Activated CD4-positive, alpha-beta T cell treated with anti-CD3 and anti-CD28 coated beads, Interleukin-2, amount 10 ng/mL, durations not matched to agents 24 days and 14 days (primary cell): Measurements from ENCODE around the gene RRBP1. TPM values are rescaled to one million over a fixed set of nuclear protein-coding genes. Genes with fewer than 3 reads are reported as not detected.
A peak's percentile ranks its signal among the peaks of the same experiment; 100 is the strongest.

Experiments
- DNase-seq: peaks from one replicate; pipeline ENCODE4 v3.0.0; 2022
- H3K27ac Mint-ChIP-seq: one replicate; pipeline ENCODE4 v1.8.0; 2022; ENCODE audit warnings: mild to moderate bottlenecking, mixed read lengths
- H3K27me3 Mint-ChIP-seq: one replicate; pipeline ENCODE4 v1.8.0; 2022; ENCODE audit warnings: mixed read lengths
- H3K36me3 Mint-ChIP-seq: one replicate; pipeline ENCODE4 v1.8.0; 2022; ENCODE audit warnings: low read depth, mild to moderate bottlenecking, mixed read lengths
- H3K4me1 Mint-ChIP-seq: one replicate; pipeline ENCODE4 v1.8.0; 2021; ENCODE audit warnings: mixed read lengths
- H3K4me3 Mint-ChIP-seq: one replicate; pipeline ENCODE4 v1.8.0; 2022; ENCODE audit warnings: mild to moderate bottlenecking, moderate library complexity, mixed read lengths
- H3K9me3 Mint-ChIP-seq: one replicate; pipeline ENCODE4 v1.8.0; 2021; ENCODE audit warnings: mixed read lengths
- intact Hi-C: fragments of 100-400 bp; cut with micrococcal nuclease; formaldehyde crosslinking; loops from one replicate; pipeline ENCODE4 v1.15.1; 2023
- total RNA-seq: library from RNA; stranded (reverse); gene quantifications from 2 replicates; pipeline ENCODE4 v1.2.3, GENCODE V29; 2022

Gene RRBP1
- total RNA-seq, 1 donor from 2014 or later, result 49.9 TPM

DNA sequence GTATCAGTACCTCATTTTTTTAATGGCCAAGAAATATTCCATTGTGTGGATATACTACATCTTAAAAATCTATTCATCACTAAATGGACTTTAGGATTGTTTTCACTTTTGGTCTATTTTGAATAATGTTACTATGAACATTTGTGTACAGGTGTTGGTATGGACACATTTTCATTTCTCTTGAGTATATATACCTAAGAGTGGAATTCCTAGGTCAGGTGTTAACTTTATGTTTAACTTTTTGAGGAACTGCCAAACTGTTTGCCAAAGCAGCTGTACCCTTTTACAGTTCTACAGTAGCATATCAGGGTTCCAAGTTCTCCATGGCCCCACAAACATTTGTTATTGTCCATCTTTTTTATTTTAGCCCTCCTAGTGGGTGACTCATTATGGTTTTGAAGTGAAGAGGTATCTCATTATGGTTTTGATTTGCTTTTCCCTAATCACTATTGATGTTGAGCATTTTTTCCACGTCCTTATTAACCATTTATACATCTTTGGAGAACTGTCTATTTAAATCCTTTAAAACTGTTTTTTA lies 84.0 kb downstream of the RRBP1 start:
- peaks cover 15% of the 10 kb centered on the region for H3K36me3 Mint-ChIP-seq
- no peak for DNase-seq
- no peak overlapping the region for H3K27ac Mint-ChIP-seq
- intact Hi-C loops, result no loop called here
- no peaks in the 10 kb centered on the region for H3K27me3 Mint-ChIP-seq
- no peak overlapping the region for H3K4me3 Mint-ChIP-seq
- no peaks in the 10 kb centered on the region for H3K9me3 Mint-ChIP-seq
- peaks cover 5% of the 10 kb centered on the region for H3K4me1 Mint-ChIP-seq

DNA sequence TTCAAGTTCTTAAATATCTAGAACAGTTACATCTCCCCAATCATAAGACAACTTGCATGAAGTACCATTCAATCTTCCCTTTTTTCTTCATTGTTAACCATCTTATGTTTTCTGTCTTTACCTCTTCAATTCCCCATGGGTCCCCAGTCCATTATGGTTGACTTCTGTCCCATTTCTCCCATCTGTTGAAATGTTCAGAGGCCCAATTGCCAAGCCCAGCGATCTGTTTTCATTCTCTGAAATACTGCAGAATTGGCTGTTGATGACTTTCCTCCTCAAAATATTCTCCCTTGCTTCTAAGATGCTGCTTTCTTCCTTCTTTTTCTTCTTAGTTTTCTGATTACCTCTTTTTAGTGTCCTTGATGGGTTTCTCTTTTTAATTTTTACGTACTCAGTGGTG lies 86.2 kb downstream of the RRBP1 start:
- H3K27me3 Mint-ChIP-seq, result no peaks in the 10 kb centered on the region
- H3K4me1 Mint-ChIP-seq, result peaks cover 2% of the 10 kb centered on the region
- no peak overlapping the region for H3K27ac Mint-ChIP-seq
- H3K4me3 Mint-ChIP-seq, result no peak overlapping the region
- H3K9me3 Mint-ChIP-seq, result no peaks in the 10 kb centered on the region
- peaks cover 16% of the 10 kb centered on the region for H3K36me3 Mint-ChIP-seq
- intact Hi-C loops, result no loop called here
- DNase-seq, result no peak

GRCh38 chr20:17594443-17594842 lies 87.6 kb downstream of the RRBP1 start:
- intact Hi-C loops, result no loop called here

GRCh38 chr20:17593902-17594301 lies 88.1 kb downstream of the RRBP1 start:
- Mint-ChIP-seq H3K9me3 (no peaks in the 10 kb centered on the region), H3K36me3 (peaks cover 14% of the 10 kb centered on the region), H3K27me3 (no peaks in the 10 kb centered on the region), H3K4me1 (peaks cover 2% of the 10 kb centered on the region), H3K4me3 (no peak overlapping the region), H3K27ac (no peak overlapping the region)
- intact Hi-C loops, result no loop called here
- DNase-seq, result no peak

More at GRCh38 chr20:17594443-17594842, 87.6 kb downstream of the RRBP1 start:
- Mint-ChIP-seq H3K27me3 (no peaks in the 10 kb centered on the region), H3K4me1 (peaks cover 2% of the 10 kb centered on the region), H3K4me3 (no peak overlapping the region), H3K9me3 (no peaks in the 10 kb centered on the region), H3K27ac (no peak overlapping the region), H3K36me3 (peaks cover 14% of the 10 kb centered on the region)
- no peak for DNase-seq

DNA sequence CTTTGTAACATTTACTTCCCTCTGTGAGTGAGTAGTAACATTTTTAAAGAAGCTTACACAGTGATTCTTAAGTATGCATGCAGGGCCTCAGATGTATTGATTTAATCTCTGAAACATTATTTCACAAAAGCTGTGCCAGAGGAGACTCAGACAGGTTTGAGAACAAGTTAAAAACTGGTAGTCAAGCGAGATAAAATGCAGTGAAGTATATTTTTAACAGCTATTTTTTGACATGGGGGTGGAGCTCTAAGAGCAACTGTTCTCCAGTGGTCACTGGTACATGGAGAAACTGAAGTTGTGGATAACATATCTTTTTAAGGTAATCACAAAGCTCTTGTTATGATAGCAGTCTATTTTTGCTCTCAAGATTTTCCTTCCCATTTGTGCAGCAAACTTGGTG lies 91.8 kb downstream of the RRBP1 start:
- intact Hi-C loops, result no loop called here
- Mint-ChIP-seq H3K27ac (no peak overlapping the region), H3K27me3 (no peaks in the 10 kb centered on the region), H3K4me3 (no peak overlapping the region), H3K36me3 (peaks cover 13% of the 10 kb centered on the region), H3K9me3 (no peaks in the 10 kb centered on the region), H3K4me1 (peaks cover 8% of the 10 kb centered on the region)
- DNase-seq, result no peak

DNA sequence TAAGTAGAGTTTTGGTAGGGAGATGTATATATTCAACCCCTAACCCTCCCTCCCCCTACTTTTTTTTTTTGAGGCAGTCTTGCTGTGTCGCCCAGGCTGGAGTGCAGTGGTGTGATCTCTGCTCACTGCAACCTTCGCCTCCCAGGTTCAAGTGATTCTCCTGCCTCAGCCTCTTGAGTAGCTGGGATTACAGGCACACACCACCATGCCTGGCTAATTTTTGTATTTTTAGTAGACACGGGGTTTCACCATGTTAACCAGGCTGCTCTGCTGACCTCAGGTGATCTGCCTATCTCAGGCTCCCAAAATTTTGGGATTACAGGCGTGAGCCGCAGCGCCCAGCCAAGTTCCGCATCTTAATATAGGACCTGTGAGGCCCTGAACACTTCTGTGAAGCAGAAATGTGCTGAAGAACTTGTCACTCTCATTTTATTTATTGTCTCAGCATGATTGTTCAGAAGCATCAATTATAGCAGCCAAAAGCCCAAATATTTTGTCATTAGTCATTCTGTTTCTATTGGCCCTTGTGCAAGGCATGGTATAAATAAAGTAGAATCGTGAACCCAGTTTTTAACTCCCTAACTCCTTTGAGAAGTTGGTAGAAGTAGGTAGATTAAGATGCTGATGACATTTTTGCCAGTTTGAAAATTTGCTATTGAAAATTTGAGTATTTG lies 92.7 kb downstream of the RRBP1 start:
- no peak for DNase-seq
- H3K27me3 Mint-ChIP-seq, result no peaks in the 10 kb centered on the region
- peaks cover 8% of the 10 kb centered on the region for H3K4me1 Mint-ChIP-seq
- peaks cover 15% of the 10 kb centered on the region for H3K36me3 Mint-ChIP-seq
- no peak overlapping the region for H3K4me3 Mint-ChIP-seq
- no peak overlapping the region for H3K27ac Mint-ChIP-seq
- no peaks in the 10 kb centered on the region for H3K9me3 Mint-ChIP-seq
- intact Hi-C loops, result no loop called here

DNA sequence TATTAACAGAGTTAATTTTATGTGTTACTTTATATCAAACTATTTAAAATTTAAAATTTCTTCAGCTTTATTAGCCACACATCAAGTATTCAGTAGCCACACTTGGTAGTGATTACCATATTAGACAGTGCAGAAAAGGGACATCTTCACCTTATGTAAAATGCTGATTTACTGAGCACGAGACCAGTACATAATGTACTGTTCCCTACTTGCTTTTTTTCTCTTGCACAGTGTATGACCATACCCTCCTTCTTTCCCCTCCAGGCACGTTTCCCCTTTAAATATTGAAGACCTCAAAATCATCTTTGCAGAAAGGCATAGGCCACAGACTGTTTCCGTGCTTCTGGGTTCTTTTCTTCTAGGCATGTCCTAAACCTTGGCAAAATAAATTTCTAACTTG lies 94.2 kb downstream of the RRBP1 start:
- no peaks in the 10 kb centered on the region for H3K9me3 Mint-ChIP-seq
- H3K36me3 Mint-ChIP-seq, result peaks cover 12% of the 10 kb centered on the region
- H3K4me3 Mint-ChIP-seq, result no peak overlapping the region
- no peak for DNase-seq
- H3K27me3 Mint-ChIP-seq, result no peaks in the 10 kb centered on the region
- H3K27ac Mint-ChIP-seq, result no peak overlapping the region
- peaks cover 10% of the 10 kb centered on the region for H3K4me1 Mint-ChIP-seq
- intact Hi-C loops, result no loop called here

DNA sequence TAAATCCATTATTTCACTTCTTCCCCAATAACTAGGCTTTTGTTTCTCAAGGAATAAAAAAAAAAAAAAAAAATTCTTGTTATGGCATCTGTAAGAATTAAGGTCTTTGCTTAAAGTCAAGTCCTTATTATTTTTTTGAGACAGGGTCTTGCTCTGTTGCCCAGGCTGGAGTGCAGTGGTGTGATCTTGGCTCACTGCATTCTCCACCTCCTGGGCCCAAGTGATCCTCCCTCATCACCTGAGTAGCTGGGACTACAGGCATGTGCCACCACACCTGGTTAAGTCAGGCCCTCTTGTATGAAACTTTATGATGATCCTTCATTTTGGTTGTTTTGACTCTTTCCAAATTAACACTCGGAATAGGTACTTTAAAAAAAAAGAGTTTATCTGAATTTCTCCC lies 94.9 kb downstream of the RRBP1 start:
- Mint-ChIP-seq H3K4me3 (no peak overlapping the region), H3K27ac (no peak overlapping the region), H3K36me3 (peaks cover 15% of the 10 kb centered on the region), H3K9me3 (peaks cover 3% of the 10 kb centered on the region), H3K4me1 (peaks cover 13% of the 10 kb centered on the region), H3K27me3 (no peaks in the 10 kb centered on the region)
- peak; percentile 32 for DNase-seq
- intact Hi-C loops, result no loop called here

DNA sequence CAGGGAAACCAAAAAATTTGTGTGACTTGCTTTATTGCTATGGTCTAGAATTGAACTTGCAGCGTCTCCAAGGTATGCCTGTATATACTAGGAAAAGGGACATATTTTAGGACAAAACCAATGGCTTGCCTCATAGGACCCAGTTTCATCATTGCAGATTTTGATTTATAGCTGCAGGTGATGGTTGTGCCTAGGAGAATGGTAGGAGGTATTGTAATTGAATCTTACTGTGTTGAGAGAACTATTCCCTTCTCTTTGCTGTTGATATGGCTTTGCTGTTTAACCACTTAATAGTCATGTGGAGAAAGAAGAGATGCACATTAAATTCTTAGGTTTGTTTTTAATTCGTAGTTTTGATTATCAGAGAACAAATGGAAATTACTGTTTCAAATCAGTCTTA lies 95.8 kb downstream of the RRBP1 start:
- peaks cover 13% of the 10 kb centered on the region for H3K36me3 Mint-ChIP-seq
- intact Hi-C loops, result no loop called here
- H3K4me3 Mint-ChIP-seq, result no peak overlapping the region
- peaks cover 15% of the 10 kb centered on the region for H3K4me1 Mint-ChIP-seq
- H3K9me3 Mint-ChIP-seq, result peaks cover 3% of the 10 kb centered on the region
- H3K27me3 Mint-ChIP-seq, result no peaks in the 10 kb centered on the region
- no peak overlapping the region for H3K27ac Mint-ChIP-seq
- peak; percentile 28 for DNase-seq

GRCh38 chr20:17584689-17585088 lies 97.4 kb downstream of the RRBP1 start:
- Mint-ChIP-seq H3K4me1 (peaks cover 16% of the 10 kb centered on the region), H3K27ac (no peak overlapping the region), H3K9me3 (peaks cover 3% of the 10 kb centered on the region), H3K4me3 (no peak overlapping the region), H3K27me3 (no peaks in the 10 kb centered on the region), H3K36me3 (peaks cover 13% of the 10 kb centered on the region)
- no peak for DNase-seq
- intact Hi-C loops, result no loop called here

GRCh38 chr20:17583126-17583525 lies 98.9 kb downstream of the RRBP1 start:
- DNase-seq, result no peak

DNA sequence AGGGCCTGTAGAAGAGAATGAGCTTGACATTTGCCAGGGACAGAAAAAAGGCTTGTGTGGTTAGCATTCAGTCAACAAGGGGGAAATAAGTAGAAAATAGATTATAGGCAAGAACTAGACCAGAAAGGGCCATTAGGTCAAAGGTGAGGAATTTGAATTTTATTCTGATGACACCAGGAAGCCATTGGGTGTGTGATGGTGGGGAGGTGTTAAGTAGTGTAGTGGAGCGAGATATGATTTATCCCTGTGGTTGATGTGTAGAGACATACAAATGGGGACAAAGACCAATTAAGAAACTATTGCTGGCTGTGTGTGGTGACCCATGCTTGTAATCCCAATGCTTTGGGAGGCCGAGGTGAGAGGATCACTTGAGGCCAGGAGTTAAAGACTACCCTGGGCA lies 101.1 kb downstream of the RRBP1 start:
- no peak overlapping the region for H3K27ac Mint-ChIP-seq
- intact Hi-C loops, result loop anchor here (1.0 kb wide), 1 partner anchor 10 kb away; no protein-coding TSS in a partner anchor
- H3K4me3 Mint-ChIP-seq, result no peak overlapping the region
- peaks cover 3% of the 10 kb centered on the region for H3K9me3 Mint-ChIP-seq
- H3K36me3 Mint-ChIP-seq, result peaks cover 13% of the 10 kb centered on the region
- DNase-seq, result no peak
- peaks cover 15% of the 10 kb centered on the region for H3K4me1 Mint-ChIP-seq
- no peaks in the 10 kb centered on the region for H3K27me3 Mint-ChIP-seq

More at GRCh38 chr20:17583126-17583525, 98.9 kb downstream of the RRBP1 start:
- Mint-ChIP-seq H3K36me3 (peaks cover 16% of the 10 kb centered on the region), H3K4me3 (no peak overlapping the region), H3K27me3 (no peaks in the 10 kb centered on the region), H3K27ac (no peak overlapping the region), H3K9me3 (peaks cover 3% of the 10 kb centered on the region), H3K4me1 (peaks cover 21% of the 10 kb centered on the region)
- intact Hi-C loops, result no loop called here

DNA sequence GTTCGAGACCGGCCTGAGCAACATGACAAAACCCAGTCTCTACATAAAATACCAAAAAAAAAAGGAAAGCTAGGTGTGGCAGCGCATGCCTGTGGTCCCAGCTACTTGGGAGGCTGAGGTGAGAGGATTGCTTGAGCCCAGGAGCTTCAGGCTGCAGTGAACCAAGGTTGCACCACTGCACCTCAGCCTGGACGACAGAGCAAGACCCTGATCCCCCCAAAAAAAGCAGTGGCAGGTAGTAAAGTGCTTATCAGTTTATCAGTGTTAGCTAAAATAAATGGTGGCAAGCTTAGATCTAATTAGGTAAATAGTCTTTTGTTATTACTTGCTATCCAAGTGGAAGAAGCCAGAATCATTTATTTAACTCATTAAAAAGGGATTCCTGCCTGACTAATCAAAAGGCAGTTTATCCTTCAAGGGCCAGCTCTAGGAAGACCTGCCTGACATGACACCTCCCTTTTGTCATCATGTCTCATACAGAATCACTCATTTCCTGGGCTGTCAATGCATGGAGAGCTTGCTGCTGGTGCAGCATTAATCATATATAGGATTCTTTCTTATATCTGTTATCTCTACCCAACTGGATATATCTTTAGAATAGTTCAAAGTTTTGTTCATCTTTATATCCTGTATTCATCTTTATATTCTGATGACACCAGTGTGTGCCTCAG lies 102.5 kb downstream of the RRBP1 start:
- no peak overlapping the region for H3K4me3 Mint-ChIP-seq
- intact Hi-C loops, result no loop called here

DNA sequence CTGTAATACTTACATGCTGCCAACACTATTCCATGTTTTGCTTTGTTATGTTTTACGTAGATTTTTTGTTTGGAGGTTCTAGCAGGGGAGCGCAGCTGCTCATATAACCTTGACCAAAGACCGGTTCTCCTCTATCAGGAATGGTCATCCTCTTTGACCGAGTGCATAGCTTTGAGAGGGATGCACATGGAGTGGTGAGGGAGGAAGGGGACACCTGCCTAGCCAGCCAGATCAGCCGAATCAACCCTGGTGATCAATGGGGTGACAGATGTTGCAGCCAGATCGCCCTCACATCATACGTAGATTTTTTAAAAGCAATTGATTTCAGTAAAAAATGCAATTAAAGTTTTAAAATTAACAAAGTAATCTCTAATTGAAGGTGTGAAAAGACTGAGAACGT lies 105.8 kb downstream of the RRBP1 start:
- no peak for DNase-seq
- intact Hi-C loops, result no loop called here
- Mint-ChIP-seq H3K9me3 (no peaks in the 10 kb centered on the region), H3K4me1 (peaks cover 17% of the 10 kb centered on the region), H3K36me3 (peaks cover 3% of the 10 kb centered on the region), H3K27ac (no peak overlapping the region), H3K4me3 (no peak overlapping the region), H3K27me3 (no peaks in the 10 kb centered on the region)

More for the DNA sequence above, 102.5 kb downstream of the RRBP1 start:
- Mint-ChIP-seq H3K27ac (no peak overlapping the region), H3K27me3 (no peaks in the 10 kb centered on the region), H3K36me3 (peaks cover 12% of the 10 kb centered on the region), H3K9me3 (peaks cover 3% of the 10 kb centered on the region), H3K4me1 (peaks cover 15% of the 10 kb centered on the region)
- DNase-seq, result no peak
